Measurements from ENCODE around the gene ARRB2.
"Not testable (repeated sequence)": the region's sequence is repeated elsewhere in the genome, so short reads cannot be mapped to it uniquely, and the experiment has no call there.

The ARRB2 gene

DNA sequence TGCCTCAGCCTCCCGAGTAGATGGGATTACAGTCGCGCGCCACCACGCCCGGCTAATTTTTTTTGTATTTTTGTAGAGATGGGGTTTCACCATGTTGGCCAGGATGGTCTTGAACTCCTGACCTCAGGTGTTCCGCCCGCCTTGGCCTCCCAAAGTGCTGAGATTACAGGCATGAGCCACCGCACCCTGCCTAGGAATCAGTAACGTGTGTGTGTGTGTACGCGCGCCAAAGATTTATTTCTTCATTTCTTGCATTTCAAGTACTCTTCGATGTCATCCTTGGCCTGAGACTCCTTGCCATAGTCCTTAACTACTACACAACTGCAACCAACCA is 5.9 kb upstream of the ARRB2 start:
- not testable (repeated sequence) for DNase-seq

- no peak for DNase-seq
These were observed 5.4 kb upstream of the ARRB2 start for GRCh38 chr17:4704991-4705390.

DNA sequence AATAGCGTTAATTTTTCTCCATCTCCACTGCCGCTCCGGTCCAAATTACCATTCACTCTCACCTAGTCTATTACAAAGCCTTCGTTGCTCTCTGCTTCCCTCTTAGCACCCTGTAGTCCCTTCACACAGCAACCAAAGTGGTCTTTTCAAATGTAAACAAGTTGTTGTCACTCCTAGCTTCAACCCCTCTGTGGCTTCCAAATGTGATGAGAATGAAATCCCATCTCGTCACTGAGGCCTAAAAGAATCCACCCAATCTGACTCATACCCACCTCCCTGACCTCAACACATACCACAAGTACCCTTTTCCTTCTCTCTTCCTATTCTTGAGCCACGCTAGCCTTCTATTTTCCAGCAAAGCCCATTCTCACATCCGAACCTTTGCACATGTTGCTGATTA is 4.3 kb upstream of the ARRB2 start:
- no peak for DNase-seq

GRCh38 chr17:4708436-4708835 is 2.0 kb upstream of the ARRB2 start:
- DNase-seq = peak; percentile 11

GRCh38 chr17:4710693-4711634 is 532 bp downstream of the ARRB2 start:
- DNase-seq = no peak

DNA sequence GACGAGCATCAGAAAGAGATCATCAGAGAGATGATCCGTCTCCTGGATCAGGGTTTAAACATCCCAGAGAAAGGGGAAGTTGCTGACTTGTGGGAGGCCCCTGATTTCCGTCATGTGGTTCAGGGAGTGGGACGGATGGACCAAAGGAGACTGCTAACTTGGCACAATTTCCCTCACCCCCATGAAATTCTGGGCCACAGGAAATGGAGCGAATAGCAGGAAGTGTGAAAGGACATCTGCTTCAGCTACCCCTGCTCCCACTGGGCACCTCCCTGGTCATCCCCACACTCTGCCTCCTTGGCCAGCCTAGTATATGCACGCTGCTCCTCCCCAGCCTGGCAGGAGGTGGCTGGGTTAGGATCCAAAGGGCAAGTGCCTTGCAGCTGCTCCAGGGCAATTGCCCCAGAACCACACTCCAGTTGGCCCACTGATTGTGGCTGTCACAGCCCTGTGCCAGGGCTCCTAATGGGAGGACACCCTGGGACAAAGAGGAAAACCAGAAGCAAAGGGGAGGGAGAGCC is 1.3 kb downstream of the ARRB2 start:
- no peak for DNase-seq

DNA sequence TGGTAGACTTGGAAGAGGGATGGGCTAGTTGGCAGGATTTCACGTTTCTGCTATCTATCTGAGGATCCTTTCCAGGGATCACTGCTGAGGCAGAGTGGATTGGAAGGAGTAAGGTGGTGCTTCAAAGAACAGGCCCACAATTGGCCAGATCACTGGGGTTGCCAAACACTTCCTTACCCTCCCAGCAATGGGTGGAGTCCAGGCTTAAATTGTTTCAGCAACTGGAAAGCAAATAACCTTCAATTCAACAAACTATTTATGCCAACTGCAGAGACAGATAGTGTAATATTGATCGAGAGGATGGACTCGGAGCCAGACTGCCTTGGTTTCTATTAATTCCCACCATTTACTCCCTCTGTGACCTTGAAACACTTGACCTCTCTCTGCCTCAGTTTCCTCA is 2.1 kb downstream of the ARRB2 start:
- no peak for DNase-seq

DNA sequence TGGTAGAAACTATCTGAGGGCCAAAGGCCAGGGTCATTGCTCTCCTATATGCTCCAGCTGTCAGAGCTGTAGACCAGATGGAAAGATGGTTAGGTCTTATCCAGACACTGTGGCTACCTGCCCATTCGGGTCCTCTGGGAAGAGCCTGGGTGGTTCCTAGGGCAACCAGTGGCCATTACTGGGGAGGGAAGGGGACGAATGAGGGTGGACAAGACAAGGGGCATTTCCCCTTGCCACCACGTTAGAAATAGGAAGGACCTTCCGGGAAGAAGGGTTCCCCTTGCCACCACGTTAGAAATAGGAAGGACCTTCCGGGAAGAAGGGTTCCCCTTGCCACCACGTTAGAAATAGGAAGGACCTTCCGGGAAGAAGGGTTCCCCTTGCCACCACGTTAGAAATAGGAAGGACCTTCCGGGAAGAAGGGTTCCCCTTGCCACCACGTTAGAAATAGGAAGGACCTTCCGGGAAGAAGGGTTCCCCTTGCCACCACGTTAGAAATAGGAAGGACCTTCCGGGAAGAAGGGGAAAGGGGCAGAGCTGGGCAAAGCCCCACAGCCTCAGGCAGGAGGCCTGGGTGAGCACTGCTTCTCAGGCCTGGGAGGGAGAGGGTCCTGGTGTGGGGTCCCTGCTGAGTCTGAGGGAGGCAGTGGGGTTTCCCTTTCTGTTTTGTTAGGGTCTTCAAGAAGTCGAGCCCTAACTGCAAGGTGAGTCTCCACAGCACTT is 4.1 kb downstream of the ARRB2 start:
- DNase-seq = not testable (repeated sequence)

DNA sequence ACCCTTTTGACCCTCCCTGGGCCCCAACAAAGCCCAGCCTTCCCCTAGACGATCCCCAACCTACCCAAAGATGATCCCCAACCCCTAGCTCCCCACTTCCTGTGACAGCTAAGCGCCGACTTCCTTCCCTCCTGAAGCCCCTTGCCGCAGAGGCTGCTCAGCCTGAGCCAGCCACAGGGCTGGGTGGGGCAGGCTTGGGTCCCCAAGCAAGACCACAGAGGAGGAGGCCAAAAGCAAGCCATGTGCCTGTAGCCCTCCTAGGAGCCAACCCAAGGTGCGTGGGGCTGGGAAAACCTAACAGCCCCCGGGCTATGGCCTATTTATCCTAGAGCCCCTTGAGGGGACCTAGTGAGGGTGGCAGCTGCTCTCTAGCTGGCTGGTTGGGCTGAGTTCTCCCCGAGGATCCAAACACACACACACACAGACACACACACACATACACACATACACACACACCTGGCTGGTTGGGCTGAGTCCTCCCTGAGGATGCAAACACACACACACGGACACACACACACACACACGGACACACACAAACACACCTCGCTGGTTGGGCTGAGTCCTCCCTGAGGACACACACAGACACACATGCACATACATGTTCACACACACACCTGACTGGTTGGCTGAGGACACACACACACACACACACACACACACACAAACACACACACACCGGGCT is 4.8 kb downstream of the ARRB2 start:
- DNase-seq = no peak

GRCh38 chr17:4716081-4716480 is 5.6 kb downstream of the ARRB2 start:
- no peak for DNase-seq

DNA sequence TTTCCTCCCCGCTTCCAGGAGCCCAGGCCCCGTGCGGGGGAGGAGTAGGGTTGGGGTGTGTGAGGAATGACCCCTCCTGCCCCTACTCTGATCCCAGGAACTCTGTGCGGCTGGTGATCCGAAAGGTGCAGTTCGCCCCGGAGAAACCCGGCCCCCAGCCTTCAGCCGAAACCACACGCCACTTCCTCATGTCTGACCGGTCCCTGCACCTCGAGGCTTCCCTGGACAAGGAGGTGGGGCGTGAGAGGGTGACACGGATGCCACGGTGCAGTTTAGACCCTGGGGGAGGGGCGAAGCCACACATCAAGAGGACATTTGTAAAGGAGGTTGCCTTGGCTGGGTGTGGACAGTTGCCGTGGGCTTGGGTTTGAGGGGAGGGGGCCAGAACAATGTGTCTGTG is 7.4 kb downstream of the ARRB2 start:
- DNase-seq = no peak

DNA sequence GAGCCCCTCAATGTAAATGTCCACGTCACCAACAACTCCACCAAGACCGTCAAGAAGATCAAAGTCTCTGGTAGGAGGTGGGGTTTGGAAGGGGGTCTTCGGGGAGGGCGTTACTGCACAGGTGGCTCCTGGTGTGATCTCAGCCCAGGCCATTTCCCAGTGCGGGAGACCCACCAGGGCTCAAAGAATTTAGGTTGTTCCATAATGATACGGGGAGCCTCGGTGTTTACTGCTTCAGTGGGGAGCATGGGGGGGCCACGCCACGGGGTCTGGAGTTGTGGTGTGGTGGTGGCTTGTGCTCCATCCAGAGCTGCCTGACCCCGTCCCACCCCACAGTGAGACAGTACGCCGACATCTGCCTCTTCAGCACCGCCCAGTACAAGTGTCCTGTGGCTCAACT is 7.8 kb downstream of the ARRB2 start:
- DNase-seq = no peak

GRCh38 chr17:4719146-4719545 is 8.7 kb downstream of the ARRB2 start:
- no peak for DNase-seq

DNA sequence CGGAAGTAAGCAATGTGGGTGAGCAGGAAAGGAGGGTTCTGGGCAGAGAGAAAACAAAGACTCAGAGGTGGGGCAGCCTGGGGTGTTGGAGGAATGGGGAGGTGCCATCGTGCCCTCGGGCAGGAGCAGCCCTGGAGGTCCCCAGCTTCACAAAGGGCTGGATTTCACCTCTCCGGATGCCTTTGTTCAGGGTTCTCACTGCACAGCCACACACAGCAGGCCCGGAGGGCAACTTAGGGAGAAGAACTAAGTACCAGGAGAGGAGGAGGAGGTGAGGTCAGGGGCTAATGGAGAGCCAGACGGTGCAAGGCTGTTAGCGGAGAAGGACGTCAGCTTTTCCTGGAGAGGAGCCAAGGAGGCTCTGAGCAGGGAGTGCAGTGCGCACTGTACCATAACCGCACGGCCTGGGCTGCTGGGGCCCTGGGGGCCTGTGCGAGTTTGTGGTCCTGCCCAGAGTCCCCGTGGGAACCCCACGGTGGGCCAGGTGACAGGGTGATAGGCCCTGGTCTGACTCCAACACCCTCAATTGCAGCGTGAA is 9.3 kb downstream of the ARRB2 start:
- DNase-seq = peak; percentile 45

DNA sequence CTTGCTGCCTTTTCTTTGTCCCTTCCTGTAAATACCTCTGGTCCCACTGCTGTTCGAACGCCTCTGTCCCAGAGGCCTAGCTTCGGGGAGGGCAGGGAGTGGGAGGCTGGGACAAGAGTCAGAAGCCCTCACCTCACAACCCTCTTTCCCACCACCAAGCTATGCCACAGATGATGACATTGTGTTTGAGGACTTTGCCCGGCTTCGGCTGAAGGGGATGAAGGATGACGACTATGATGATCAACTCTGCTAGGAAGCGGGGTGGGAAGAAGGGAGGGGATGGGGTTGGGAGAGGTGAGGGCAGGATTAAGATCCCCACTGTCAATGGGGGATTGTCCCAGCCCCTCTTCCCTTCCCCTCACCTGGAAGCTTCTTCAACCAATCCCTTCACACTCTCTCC is 10.4 kb downstream of the ARRB2 start:
- no peak for DNase-seq

DNA sequence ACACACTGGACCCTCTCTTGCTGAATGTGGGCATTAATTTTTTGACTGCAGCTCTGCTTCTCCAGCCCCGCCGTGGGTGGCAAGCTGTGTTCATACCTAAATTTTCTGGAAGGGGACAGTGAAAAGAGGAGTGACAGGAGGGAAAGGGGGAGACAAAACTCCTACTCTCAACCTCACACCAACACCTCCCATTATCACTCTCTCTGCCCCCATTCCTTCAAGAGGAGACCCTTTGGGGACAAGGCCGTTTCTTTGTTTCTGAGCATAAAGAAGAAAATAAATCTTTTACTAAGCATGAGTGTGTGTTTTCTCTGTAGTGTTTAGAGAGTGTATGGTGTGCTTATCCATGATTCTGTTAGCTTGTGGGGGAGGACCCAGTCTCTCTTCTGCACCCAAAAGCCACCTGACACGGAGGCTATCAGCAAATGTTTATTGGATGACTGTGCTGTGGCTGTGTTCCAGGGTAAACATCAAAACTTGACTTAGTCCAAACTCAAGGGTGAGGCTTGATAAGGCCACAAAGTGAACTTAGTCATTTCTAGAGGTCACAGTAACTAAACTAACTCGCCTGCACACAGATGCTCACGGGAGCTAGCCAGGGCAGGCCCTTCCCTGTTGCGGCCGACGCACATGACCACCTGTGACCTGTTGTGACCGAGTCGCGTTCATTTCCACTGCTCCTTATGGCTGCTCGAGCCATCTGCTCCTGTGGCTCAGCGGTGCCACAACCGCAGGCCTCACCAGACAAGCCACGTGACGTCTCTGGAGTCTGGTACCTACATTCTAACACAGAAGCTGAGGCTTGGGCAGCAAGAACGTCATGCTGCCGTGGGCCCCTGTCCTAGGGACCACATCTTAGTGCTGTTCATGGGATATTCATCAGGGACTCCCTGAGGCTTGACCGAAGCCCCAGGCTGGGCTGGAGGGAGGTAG is 11.0 kb downstream of the ARRB2 start:
- peak; percentile 69 for DNase-seq

- no peak for DNase-seq
These were observed 12.3 kb downstream of the ARRB2 start for GRCh38 chr17:4722678-4723240.

- no peak for DNase-seq
These were observed 14.2 kb downstream of the ARRB2 start for GRCh38 chr17:4724650-4725049.

DNA sequence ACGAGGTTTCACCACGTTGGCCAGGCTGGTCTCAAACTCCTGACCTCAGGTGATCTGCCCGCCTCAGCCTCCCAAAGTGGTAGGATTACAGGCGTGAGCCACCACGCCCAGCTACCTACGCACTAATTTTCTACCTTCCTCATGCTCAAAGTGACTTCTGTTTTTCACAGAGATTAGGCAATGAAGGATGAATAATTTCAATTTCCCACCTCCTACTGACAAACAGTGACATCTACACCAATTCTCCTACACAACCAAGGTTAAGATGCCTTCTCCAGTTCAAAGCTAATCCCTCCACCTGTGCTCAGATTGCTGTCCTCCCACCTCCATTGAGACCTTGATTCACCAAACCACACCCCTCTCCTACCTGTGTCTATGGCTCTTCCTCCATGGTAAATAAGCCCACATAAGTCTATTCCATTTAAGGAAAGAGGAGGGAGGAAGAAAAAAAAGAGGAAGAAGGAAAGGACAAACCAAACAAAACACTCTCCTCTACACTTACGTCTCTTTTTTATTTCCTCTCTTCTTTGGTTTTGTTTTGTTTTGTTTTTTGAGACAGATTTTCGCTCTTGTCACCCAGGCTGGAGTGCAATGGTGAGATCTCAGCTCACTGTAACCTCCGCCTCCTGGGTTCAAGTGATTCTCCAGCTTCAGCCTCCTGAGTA is 15.3 kb downstream of the ARRB2 start:
- no peak for DNase-seq

- DNase-seq = no peak
These were observed 17.7 kb downstream of the ARRB2 start for GRCh38 chr17:4728124-4728523.

- no peak for DNase-seq
These were observed 22.7 kb downstream of the ARRB2 start for GRCh38 chr17:4733073-4733531.
